ENCODE data around the gene PACS1.

PACS1 gene

DNA sequence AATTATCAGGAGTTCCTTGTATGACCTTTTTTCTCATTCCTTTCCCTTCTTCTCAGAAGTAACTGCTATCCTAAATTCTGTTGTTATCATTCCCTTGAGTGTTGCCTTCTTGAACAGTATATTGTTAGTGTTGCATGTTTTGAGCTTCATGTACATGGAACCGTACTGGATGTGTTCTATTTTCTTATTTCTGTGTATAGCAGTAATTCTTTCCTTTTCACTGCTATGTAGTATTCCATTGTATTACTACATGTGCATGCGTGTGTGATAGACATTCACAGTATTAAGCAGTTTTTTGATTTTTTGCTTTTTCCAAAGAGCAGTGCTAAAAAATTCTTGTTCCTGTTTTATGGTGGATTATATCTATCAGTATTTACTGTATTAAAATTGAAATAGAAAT, 108.1 kb downstream of the PACS1 start:
- Histone ChIP-seq H3K4me3 (ENCODE audit: low read length) (no peak overlapping the region), H3K27me3 (ENCODE audit: control insufficient read depth, insufficient read depth, low read length) (no peaks in the 10 kb centered on the region), H3K36me3 (ENCODE audit: control insufficient read depth, insufficient read depth, low read length) (no peaks in the 10 kb centered on the region), H3K9ac (ENCODE audit: low read length) (no peak overlapping the region), H3K4me1 (ENCODE audit: control insufficient read depth, insufficient read depth, low read length) (no peaks in the 10 kb centered on the region), H3K27ac (ENCODE audit: low read depth, low read length) (no peak overlapping the region)

- H3K4me3 ChIP-seq (ENCODE audit: low read length): no peak overlapping the region
- no peaks in the 10 kb centered on the region for H3K4me1 ChIP-seq (ENCODE audit: control insufficient read depth, insufficient read depth, low read length)
- H3K27ac ChIP-seq (ENCODE audit: low read depth, low read length): no peak overlapping the region
- no peak overlapping the region for H3K9ac ChIP-seq (ENCODE audit: low read length)
- H3K36me3 ChIP-seq (ENCODE audit: control insufficient read depth, insufficient read depth, low read length): no peaks in the 10 kb centered on the region
- H3K27me3 ChIP-seq (ENCODE audit: control insufficient read depth, insufficient read depth, low read length): no peaks in the 10 kb centered on the region
These were observed 108.8 kb downstream of the PACS1 start for GRCh38 chr11:66178871-66179270.

DNA sequence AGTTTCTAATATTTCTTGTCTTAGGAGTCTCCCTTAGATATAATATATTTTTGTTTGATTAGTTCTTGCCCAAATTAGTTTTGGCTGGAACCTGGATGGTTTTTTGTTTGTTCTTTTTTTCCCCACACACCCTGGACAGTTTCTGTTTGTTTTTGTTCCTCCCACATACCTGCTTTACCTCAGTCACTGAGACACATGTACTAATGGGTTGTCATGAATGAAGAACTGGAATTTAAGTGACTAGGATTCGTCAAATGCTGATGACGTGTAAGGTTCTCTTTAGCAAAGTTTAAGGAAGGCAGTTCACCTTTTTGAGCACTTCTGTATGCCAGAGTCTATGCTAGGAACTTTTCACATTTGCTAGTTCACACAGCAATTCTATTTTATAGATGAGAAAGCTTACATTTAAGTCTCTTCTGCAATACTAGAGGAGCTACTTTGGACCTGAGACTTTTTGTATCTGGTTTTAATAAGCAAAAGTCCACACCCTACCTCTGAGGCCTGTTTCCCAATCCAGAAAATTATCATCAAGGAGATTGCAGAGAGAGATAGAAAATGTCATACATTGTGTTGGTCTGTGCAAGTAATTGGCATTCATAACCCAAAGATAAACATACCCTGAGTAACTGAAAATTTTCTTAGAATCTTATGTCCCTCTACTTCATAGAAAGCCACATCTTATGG, 111.7 kb downstream of the PACS1 start:
- H3K4me1 ChIP-seq (ENCODE audit: control insufficient read depth, insufficient read depth, low read length): no peaks in the 10 kb centered on the region
- no peaks in the 10 kb centered on the region for H3K36me3 ChIP-seq (ENCODE audit: control insufficient read depth, insufficient read depth, low read length)
- H3K27ac ChIP-seq (ENCODE audit: low read depth, low read length): no peak overlapping the region
- no peak overlapping the region for H3K4me3 ChIP-seq (ENCODE audit: low read length)
- no peak overlapping the region for H3K9ac ChIP-seq (ENCODE audit: low read length)
- H3K27me3 ChIP-seq (ENCODE audit: control insufficient read depth, insufficient read depth, low read length): no peaks in the 10 kb centered on the region

GRCh38 chr11:66183494-66184048, 113.5 kb downstream of the PACS1 start:
- Histone ChIP-seq H3K27me3 (ENCODE audit: control insufficient read depth, insufficient read depth, low read length) (no peaks in the 10 kb centered on the region), H3K9ac (ENCODE audit: low read length) (no peak overlapping the region), H3K27ac (ENCODE audit: low read depth, low read length) (no peak overlapping the region), H3K36me3 (ENCODE audit: control insufficient read depth, insufficient read depth, low read length) (no peaks in the 10 kb centered on the region), H3K4me1 (ENCODE audit: control insufficient read depth, insufficient read depth, low read length) (no peaks in the 10 kb centered on the region), H3K4me3 (ENCODE audit: low read length) (no peak overlapping the region)

GRCh38 chr11:66184728-66185127, 114.7 kb downstream of the PACS1 start:
- H3K4me1 ChIP-seq (ENCODE audit: control insufficient read depth, insufficient read depth, low read length): no peaks in the 10 kb centered on the region
- no peaks in the 10 kb centered on the region for H3K36me3 ChIP-seq (ENCODE audit: control insufficient read depth, insufficient read depth, low read length)
- no peak overlapping the region for H3K9ac ChIP-seq (ENCODE audit: low read length)
- H3K27me3 ChIP-seq (ENCODE audit: control insufficient read depth, insufficient read depth, low read length): no peaks in the 10 kb centered on the region
- H3K4me3 ChIP-seq (ENCODE audit: low read length): no peak overlapping the region
- no peak overlapping the region for H3K27ac ChIP-seq (ENCODE audit: low read depth, low read length)

GRCh38 chr11:66186470-66186869, 116.4 kb downstream of the PACS1 start:
- Histone ChIP-seq H3K36me3 (ENCODE audit: control insufficient read depth, insufficient read depth, low read length) (no peaks in the 10 kb centered on the region), H3K27ac (ENCODE audit: low read depth, low read length) (no peak overlapping the region), H3K4me3 (ENCODE audit: low read length) (no peak overlapping the region), H3K4me1 (ENCODE audit: control insufficient read depth, insufficient read depth, low read length) (no peaks in the 10 kb centered on the region), H3K9ac (ENCODE audit: low read length) (no peak overlapping the region), H3K27me3 (ENCODE audit: control insufficient read depth, insufficient read depth, low read length) (no peaks in the 10 kb centered on the region)

- Histone ChIP-seq H3K9ac (ENCODE audit: low read length) (no peak overlapping the region), H3K4me1 (ENCODE audit: control insufficient read depth, insufficient read depth, low read length) (no peaks in the 10 kb centered on the region), H3K4me3 (ENCODE audit: low read length) (no peak overlapping the region), H3K36me3 (ENCODE audit: control insufficient read depth, insufficient read depth, low read length) (no peaks in the 10 kb centered on the region), H3K27ac (ENCODE audit: low read depth, low read length) (no peak overlapping the region), H3K27me3 (ENCODE audit: control insufficient read depth, insufficient read depth, low read length) (no peaks in the 10 kb centered on the region)
These were observed 117.4 kb downstream of the PACS1 start for GRCh38 chr11:66187453-66187852.

DNA sequence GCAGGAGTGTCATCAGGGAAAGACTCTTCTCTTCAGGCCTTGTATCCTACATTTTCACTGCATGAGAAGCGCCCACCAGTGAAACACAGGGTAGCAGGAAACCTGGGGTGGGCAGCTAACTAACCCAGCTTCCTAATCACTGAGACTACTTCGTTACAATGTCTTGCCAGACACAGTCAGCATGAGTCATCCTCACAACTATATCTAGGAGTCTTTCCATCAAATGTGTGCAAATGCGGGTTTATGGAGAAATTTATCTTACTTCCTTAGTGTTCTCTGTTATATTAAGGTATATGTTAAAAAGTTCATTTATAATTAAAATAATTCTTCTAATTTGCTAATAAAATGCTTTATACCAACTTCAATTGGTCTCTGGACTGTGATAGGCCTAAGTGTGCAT, 118.5 kb downstream of the PACS1 start:
- no peak overlapping the region for H3K9ac ChIP-seq (ENCODE audit: low read length)
- H3K27me3 ChIP-seq (ENCODE audit: control insufficient read depth, insufficient read depth, low read length): no peaks in the 10 kb centered on the region
- H3K4me3 ChIP-seq (ENCODE audit: low read length): no peak overlapping the region
- no peaks in the 10 kb centered on the region for H3K4me1 ChIP-seq (ENCODE audit: control insufficient read depth, insufficient read depth, low read length)
- H3K36me3 ChIP-seq (ENCODE audit: control insufficient read depth, insufficient read depth, low read length): no peaks in the 10 kb centered on the region
- no peak overlapping the region for H3K27ac ChIP-seq (ENCODE audit: low read depth, low read length)

- H3K27me3 ChIP-seq (ENCODE audit: control insufficient read depth, insufficient read depth, low read length): no peaks in the 10 kb centered on the region
- no peak overlapping the region for H3K4me3 ChIP-seq (ENCODE audit: low read length)
- H3K36me3 ChIP-seq (ENCODE audit: control insufficient read depth, insufficient read depth, low read length): no peaks in the 10 kb centered on the region
- H3K27ac ChIP-seq (ENCODE audit: low read depth, low read length): no peak overlapping the region
- H3K9ac ChIP-seq (ENCODE audit: low read length): no peak overlapping the region
- H3K4me1 ChIP-seq (ENCODE audit: control insufficient read depth, insufficient read depth, low read length): no peaks in the 10 kb centered on the region
These were observed 119.1 kb downstream of the PACS1 start for GRCh38 chr11:66189031-66189745.

- Histone ChIP-seq H3K9ac (ENCODE audit: low read length) (no peak overlapping the region), H3K36me3 (ENCODE audit: control insufficient read depth, insufficient read depth, low read length) (no peaks in the 10 kb centered on the region), H3K27me3 (ENCODE audit: control insufficient read depth, insufficient read depth, low read length) (no peaks in the 10 kb centered on the region)
These were observed 120.7 kb downstream of the PACS1 start for GRCh38 chr11:66190786-66191185.

DNA sequence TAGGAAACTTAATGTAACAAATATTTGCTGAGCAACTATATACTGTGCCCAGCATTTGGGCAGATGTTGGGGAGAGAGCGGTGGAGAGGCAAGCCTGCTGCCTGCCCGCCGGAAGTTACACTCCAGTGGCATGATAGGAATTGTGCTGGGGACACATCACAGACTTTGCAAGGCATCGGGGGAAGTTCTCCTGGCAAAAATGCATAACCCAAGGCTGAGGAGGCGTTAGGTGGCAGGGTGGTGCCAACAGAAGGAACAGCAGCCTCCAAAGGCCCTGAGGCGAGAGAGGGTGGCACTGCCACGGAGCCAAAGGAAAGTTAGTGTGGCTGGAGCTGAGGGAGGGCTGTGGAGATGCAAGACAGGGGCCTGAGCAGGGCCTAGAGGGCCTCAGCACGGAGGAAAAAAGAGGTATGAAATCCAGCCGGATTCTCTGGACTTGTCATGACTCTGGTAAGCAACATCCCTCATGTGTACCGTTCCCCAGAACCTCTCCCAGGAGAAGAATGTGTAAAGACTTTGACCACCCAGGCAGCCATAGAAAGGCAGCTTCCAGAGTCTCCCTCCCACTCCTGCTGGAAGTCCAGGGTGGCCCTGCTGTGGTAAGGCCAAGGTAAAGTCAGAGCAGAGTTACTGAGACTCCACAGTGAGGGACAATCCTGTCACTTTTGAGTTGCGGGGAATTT, 122.2 kb downstream of the PACS1 start:
- no peaks in the 10 kb centered on the region for H3K36me3 ChIP-seq (ENCODE audit: control insufficient read depth, insufficient read depth, low read length)
- H3K9ac ChIP-seq (ENCODE audit: low read length): no peak overlapping the region
- no peak overlapping the region for H3K27ac ChIP-seq (ENCODE audit: low read depth, low read length)
- H3K4me1 ChIP-seq (ENCODE audit: control insufficient read depth, insufficient read depth, low read length): no peaks in the 10 kb centered on the region
- H3K4me3 ChIP-seq (ENCODE audit: low read length): no peak overlapping the region
- H3K27me3 ChIP-seq (ENCODE audit: control insufficient read depth, insufficient read depth, low read length): no peaks in the 10 kb centered on the region

More at GRCh38 chr11:66190786-66191185, 120.7 kb downstream of the PACS1 start:
- Histone ChIP-seq H3K4me3 (ENCODE audit: low read length) (no peak overlapping the region), H3K27ac (ENCODE audit: low read depth, low read length) (no peak overlapping the region), H3K4me1 (ENCODE audit: control insufficient read depth, insufficient read depth, low read length) (no peaks in the 10 kb centered on the region)

- Histone ChIP-seq H3K4me3 (ENCODE audit: low read length) (no peak overlapping the region), H3K4me1 (ENCODE audit: control insufficient read depth, insufficient read depth, low read length) (no peaks in the 10 kb centered on the region), H3K27ac (ENCODE audit: low read depth, low read length) (no peak overlapping the region), H3K36me3 (ENCODE audit: control insufficient read depth, insufficient read depth, low read length) (no peaks in the 10 kb centered on the region), H3K9ac (ENCODE audit: low read length) (no peak overlapping the region), H3K27me3 (ENCODE audit: control insufficient read depth, insufficient read depth, low read length) (no peaks in the 10 kb centered on the region)
These were observed 124.3 kb downstream of the PACS1 start for GRCh38 chr11:66194391-66194790.
